Stimulated activated CD4-positive, alpha-beta T cell treated with anti-CD3 and anti-CD28 coated beads, TNF-alpha, amount 100 ng/mL, for 4 hours (primary cell): ENCODE measurements around the gene SGSH.
"Not testable (repeated sequence)": the region's sequence is repeated elsewhere in the genome, so short reads cannot be mapped to it uniquely, and the experiment has no call there.

Experiments used
- DNase-seq, 3 experiments: peaks; one replicate each; pipeline ENCODE4 v3.0.0-alpha.2; 2020; ENCODE audit warnings: low read depth in 3 of 3

The SGSH gene

GRCh38 chr17:80220054-80220735, at the start of gene SGSH, which contains the start of gene SLC26A11:
SGSH (minus strand) TSS chr17:80220333; CDS start chr17:80220313, 20 bp downstream.
SLC26A11 (plus strand) TSS chr17:80220427; CDS start chr17:80221561, 1,134 bp downstream.
- peak; percentile 15 to 58 (median 25) for DNase-seq

GRCh38 chr17:80269405-80269807, 49.3 kb upstream of the SGSH start:
- DNase-seq = no peak

- no peak for DNase-seq
Observed at GRCh38 chr17:80268427-80268826, 48.3 kb upstream of the SGSH start.

- no peak for DNase-seq
Observed at GRCh38 chr17:80267391-80267790, 47.3 kb upstream of the SGSH start.

- DNase-seq = peak in 2 of 3 experiments; percentile 23 to 45
Observed at GRCh38 chr17:80265205-80266068, 45.3 kb upstream of the SGSH start.

- peak in 2 of 3 experiments; percentile 28 to 36 for DNase-seq
Observed at GRCh38 chr17:80264205-80265075, 44.3 kb upstream of the SGSH start.

GRCh38 chr17:80263253-80264204, 43.4 kb upstream of the SGSH start:
- peak; percentile 65 to 84 (median 79) for DNase-seq

- DNase-seq = no peak
Observed at GRCh38 chr17:80262775-80263244, 42.7 kb upstream of the SGSH start.

GRCh38 chr17:80262291-80262690, 42.2 kb upstream of the SGSH start:
- DNase-seq = no peak

- DNase-seq = no peak
Observed at GRCh38 chr17:80261895-80262279, 41.8 kb upstream of the SGSH start.

- DNase-seq = peak in 2 of 3 experiments; percentile 25 to 56
Observed at GRCh38 chr17:80261159-80261894, 41.2 kb upstream of the SGSH start.

GRCh38 chr17:80260791-80261158, 40.6 kb upstream of the SGSH start, which contains the start of gene RNF213:
RNF213 (plus strand) TSS chr17:80260852; CDS start chr17:80263682, 2,830 bp downstream.
- DNase-seq = peak in 1 of 3 experiments; percentile 28

GRCh38 chr17:80260069-80260535, 40.0 kb upstream of the SGSH start:
- peak; percentile 56 to 69 (median 64) for DNase-seq

GRCh38 chr17:80259457-80260068, 39.4 kb upstream of the SGSH start:
- peak in 1 of 3 experiments; percentile 18 for DNase-seq

GRCh38 chr17:80258296-80258695, 38.2 kb upstream of the SGSH start:
- DNase-seq = not testable (repeated sequence)

GRCh38 chr17:80257716-80258213, 37.6 kb upstream of the SGSH start:
- no peak for DNase-seq

GRCh38 chr17:80256034-80256350, 35.9 kb upstream of the SGSH start:
- no peak for DNase-seq

- DNase-seq = peak in 1 of 3 experiments; percentile 57
Observed at GRCh38 chr17:80254396-80255251, 34.5 kb upstream of the SGSH start.
